Fibroblast of lung (primary cell): ENCODE measurements around the gene BZW2.

Source experiments
- EZH2 ChIP-seq: IDR thresholded peaks from 2 replicates; pipeline ENCODE4 v1.5.1; 2012; ENCODE audit warnings: low read length, control low read depth, mild to moderate bottlenecking; ENCODE audit errors: missing control alignments
- TF ChIP-seq, protein P1 (sequence below), 2 donors: IDR thresholded peaks in 1 of 2; conservative IDR thresholded peaks in 1 of 2; 1 replicate in 1 of 2; 2 replicates in 1 of 2; pipeline ENCODE4 v1.5.1; 2011 to 2012; ENCODE audit warnings: low read length in 2 of 2, control low read depth in 1 of 2, inconsistent platforms in 1 of 2, low read depth in 1 of 2, mild to moderate bottlenecking in 1 of 2

DNA sequence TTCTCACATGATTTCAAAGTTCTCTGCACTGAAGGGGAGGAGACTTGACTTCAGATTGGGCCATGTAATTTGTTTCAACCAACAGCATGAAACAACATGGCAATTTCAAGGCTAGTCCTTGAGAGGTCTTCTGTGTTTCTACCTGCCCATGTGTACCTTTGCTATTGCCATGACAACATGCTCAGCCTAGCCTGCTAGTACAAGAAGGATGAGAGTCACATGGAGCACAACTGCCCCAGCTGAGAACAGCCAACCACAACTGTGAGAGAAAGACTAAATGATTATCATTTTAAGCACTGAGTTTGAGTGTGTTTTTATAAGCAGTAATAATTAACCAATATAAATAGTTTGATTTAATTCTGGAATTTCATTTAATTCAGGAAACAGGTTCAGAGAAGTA lies 42.3 kb upstream of the BZW2 start:
- TF ChIP-seq, protein P1, sequence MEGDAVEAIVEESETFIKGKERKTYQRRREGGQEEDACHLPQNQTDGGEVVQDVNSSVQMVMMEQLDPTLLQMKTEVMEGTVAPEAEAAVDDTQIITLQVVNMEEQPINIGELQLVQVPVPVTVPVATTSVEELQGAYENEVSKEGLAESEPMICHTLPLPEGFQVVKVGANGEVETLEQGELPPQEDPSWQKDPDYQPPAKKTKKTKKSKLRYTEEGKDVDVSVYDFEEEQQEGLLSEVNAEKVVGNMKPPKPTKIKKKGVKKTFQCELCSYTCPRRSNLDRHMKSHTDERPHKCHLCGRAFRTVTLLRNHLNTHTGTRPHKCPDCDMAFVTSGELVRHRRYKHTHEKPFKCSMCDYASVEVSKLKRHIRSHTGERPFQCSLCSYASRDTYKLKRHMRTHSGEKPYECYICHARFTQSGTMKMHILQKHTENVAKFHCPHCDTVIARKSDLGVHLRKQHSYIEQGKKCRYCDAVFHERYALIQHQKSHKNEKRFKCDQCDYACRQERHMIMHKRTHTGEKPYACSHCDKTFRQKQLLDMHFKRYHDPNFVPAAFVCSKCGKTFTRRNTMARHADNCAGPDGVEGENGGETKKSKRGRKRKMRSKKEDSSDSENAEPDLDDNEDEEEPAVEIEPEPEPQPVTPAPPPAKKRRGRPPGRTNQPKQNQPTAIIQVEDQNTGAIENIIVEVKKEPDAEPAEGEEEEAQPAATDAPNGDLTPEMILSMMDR (conservative IDR thresholded peaks at IDR 0.05 in 1 of 2, IDR thresholded peaks at IDR 0.05 in 1 of 2; ENCODE audit: low read depth in 1 of 2, low read length in 2 of 2) = no peak
- TF ChIP-seq EZH2 = no peak
